Esophagus muscularis mucosa (tissue), 4 donors: ENCODE data around the gene NUDT3. TPM values are rescaled to one million over a fixed set of nuclear protein-coding genes. Genes with fewer than 3 reads are reported as not detected.
"Not testable (repeated sequence)": the region's sequence is repeated elsewhere in the genome, so short reads cannot be mapped to it uniquely, and the experiment has no call there.

Source experiments
- DNase-seq: peaks from one replicate; pipeline ENCODE4 v3.0.0-alpha.2; 2017; ENCODE audit errors: extremely low spot score
- H3K27ac ChIP-seq, 4 donors: fragments of 200-600 bp; sonication (generic); replicated peaks in 1 of 4; 1 replicate in 3 of 4; 2 replicates in 1 of 4; pipeline ENCODE4 v1.5.1; 2016 to 2019; ENCODE audit warnings: mild to moderate bottlenecking in 1 of 4
- H3K27me3 ChIP-seq, 4 donors: fragments of 200-600 bp; sonication (generic); one replicate each; pipeline versions ENCODE4 v1.5.1 to v1.6.0; 2016 to 2019
- H3K36me3 ChIP-seq, 4 donors: fragments of 200-600 bp; sonication (generic); one replicate each; pipeline ENCODE4 v1.5.1; 2016 to 2019
- H3K4me1 ChIP-seq, 4 donors: fragments of 200-600 bp; sonication (generic); one replicate each; pipeline ENCODE4 v1.5.1; 2016 to 2019
- H3K4me3 ChIP-seq, 4 donors: fragments of 200-600 bp; sonication (generic); 1 replicate in 2 of 4; 2 replicates in 2 of 4; pipeline ENCODE4 v1.5.1; 2016 to 2019; ENCODE audit warnings: mild to moderate bottlenecking in 4 of 4, moderate library complexity in 1 of 4
- H3K9me3 ChIP-seq, 4 donors: fragments of 200-600 bp; sonication (generic); 1 replicate in 3 of 4; 2 replicates in 1 of 4; pipeline ENCODE4 v1.5.1; 2016 to 2019
- EP300 ChIP-seq: sonication (generic); formaldehyde crosslinking; IDR thresholded peaks from one replicate; pipeline ENCODE4 v1.6.1; 2017; ENCODE audit warnings: antibody characterized with exemption
- POLR2A ChIP-seq: fragments of 450-650 bp; IDR thresholded peaks from one replicate; pipeline ENCODE4 v1.6.1; 2017; ENCODE audit warnings: antibody characterized with exemption, moderate library complexity, mild to moderate bottlenecking, low read depth
- POLR2AphosphoS5 ChIP-seq, 2 donors: sonication (generic); formaldehyde crosslinking; IDR thresholded peaks; one replicate each; pipeline ENCODE4 v1.6.1; 2017; ENCODE audit warnings: antibody characterized with exemption in 2 of 2
- WGBS: methylation state at CpG from one replicate; pipeline ENCODE4 v1.1.5; 2018; 5-methylcytosine and 5-hydroxymethylcytosine counted together
- intact Hi-C: fragments of 100-400 bp; cut with DNase I; formaldehyde crosslinking; loops from one replicate; pipeline ENCODE4 v1.15.1; 2023
- total RNA-seq, 4 donors: library from RNA; depleted of rRNA; stranded (reverse); fragments of >200 nt; gene quantifications; one replicate each; pipeline versions ENCODE4 v1.1.0 to v1.2.1, GENCODE V29; 2016
- TF ChIP-seq, protein P1 (sequence below), 3 experiments: fragments of 200-600 bp in 2 of 3; fragments of 450-650 bp in 1 of 3; sonication (generic) in 2 of 3; IDR thresholded peaks; one replicate each; pipeline ENCODE4 v1.5.1; 2017 to 2019; ENCODE audit warnings: antibody characterized with exemption in 3 of 3, mild to moderate bottlenecking in 2 of 3, moderate library complexity in 1 of 3

The NUDT3 gene
- total RNA-seq, 4 donors from 2014 or later, result 37.1 to 57.2 (median 47.4) TPM

DNA sequence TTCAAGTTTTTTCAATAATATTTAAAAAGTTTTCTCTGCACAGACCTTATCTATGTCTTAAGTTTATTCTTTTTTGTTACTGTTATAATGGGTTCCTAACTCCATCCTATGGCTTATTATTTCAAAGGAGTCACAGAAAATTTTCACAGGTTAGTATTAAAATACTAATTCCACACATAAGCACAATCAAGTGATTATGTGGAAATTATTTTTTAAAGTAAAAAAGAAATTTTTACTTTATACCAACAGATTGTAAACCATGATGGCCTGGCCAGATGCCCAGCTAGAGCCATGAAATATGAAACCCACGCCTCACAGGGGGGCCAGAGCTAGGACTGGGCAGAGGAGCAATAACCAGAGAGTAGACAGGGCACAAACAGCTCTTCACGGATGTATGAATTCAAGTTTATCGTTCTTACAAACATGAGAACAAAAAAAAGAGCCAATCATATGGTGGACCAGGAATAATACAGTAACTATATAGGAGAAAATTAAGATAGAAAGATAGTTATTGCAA lies 34.0 kb downstream of the NUDT3 start:
- no peaks in the 10 kb centered on the region for H3K36me3 ChIP-seq
- H3K27ac ChIP-seq, result no peak overlapping the region
- H3K9me3 ChIP-seq, result no peaks in the 10 kb centered on the region
- no peak for DNase-seq
- H3K4me3 ChIP-seq, result no peak overlapping the region
- peaks cover 17 to 43% (median 32%) of the 10 kb centered on the region in 4 donors for H3K4me1 ChIP-seq
- WGBS, result 32% methylated on average over 3 of the region's 3 CpGs
- TF ChIP-seq POLR2A, result no peak
- TF ChIP-seq EP300, result no peak
- no peak for TF ChIP-seq POLR2AphosphoS5 (IDR thresholded peaks at IDR 0.05)
- TF ChIP-seq, protein P1, sequence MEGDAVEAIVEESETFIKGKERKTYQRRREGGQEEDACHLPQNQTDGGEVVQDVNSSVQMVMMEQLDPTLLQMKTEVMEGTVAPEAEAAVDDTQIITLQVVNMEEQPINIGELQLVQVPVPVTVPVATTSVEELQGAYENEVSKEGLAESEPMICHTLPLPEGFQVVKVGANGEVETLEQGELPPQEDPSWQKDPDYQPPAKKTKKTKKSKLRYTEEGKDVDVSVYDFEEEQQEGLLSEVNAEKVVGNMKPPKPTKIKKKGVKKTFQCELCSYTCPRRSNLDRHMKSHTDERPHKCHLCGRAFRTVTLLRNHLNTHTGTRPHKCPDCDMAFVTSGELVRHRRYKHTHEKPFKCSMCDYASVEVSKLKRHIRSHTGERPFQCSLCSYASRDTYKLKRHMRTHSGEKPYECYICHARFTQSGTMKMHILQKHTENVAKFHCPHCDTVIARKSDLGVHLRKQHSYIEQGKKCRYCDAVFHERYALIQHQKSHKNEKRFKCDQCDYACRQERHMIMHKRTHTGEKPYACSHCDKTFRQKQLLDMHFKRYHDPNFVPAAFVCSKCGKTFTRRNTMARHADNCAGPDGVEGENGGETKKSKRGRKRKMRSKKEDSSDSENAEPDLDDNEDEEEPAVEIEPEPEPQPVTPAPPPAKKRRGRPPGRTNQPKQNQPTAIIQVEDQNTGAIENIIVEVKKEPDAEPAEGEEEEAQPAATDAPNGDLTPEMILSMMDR (IDR thresholded peaks at IDR 0.05), result no peak
- intact Hi-C loops, result no loop called here
- no peaks in the 10 kb centered on the region for H3K27me3 ChIP-seq

DNA sequence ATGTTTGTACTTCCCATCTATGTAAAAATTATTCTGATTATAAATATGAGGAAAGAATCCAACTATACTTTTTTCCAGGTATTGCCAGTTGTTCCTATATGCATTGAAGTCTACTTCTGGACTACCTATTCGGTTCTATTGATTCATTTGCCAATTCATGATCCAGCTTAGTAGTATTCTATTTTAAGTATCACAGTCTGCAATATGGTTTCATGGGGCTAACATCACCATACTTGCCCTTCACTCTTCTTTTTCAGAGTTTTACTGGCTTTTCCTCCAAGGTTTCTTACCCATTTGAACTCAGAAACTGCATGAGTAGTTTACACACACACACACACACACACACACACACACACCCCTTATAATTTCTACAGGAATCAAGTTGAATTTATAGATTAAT lies 34.5 kb downstream of the NUDT3 start:
- Histone ChIP-seq H3K4me3 (no peak overlapping the region), H3K4me1 (peaks cover 15 to 38% (median 28%) of the 10 kb centered on the region in 4 donors), H3K9me3 (no peaks in the 10 kb centered on the region), H3K36me3 (no peaks in the 10 kb centered on the region), H3K27ac (no peak overlapping the region), H3K27me3 (no peaks in the 10 kb centered on the region)
- WGBS, result 78% methylated on average over 1 of the region's 1 CpG
- intact Hi-C loops, result no loop called here
- TF ChIP-seq POLR2AphosphoS5 (IDR thresholded peaks at IDR 0.05), result no peak
- no peak for TF ChIP-seq POLR2A
- TF ChIP-seq, protein P1 (IDR thresholded peaks at IDR 0.05), result no peak
- TF ChIP-seq EP300, result no peak
- DNase-seq, result no peak

DNA sequence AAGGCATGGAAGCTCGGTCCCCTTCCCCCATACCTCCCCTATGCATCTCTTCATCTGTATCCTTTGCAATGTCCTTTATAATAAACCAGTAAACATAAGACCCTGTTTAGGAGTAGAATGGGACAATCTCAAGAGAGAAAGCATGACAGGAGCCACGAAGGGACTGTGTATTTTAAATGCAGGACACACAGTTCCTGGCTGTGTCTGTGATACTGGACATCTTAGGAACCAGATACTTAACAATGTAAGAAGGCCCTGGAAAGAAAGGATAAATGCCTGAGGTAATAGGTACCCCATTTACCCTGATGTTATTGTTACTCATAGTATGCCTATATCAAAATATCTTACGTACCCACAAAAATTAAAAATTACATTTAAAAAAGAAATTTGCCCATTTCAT lies 36.6 kb downstream of the NUDT3 start:
- TF ChIP-seq, protein P1 (IDR thresholded peaks at IDR 0.05), result no peak
- TF ChIP-seq EP300 (no peak), POLR2AphosphoS5 (IDR thresholded peaks at IDR 0.05) (no peak), POLR2A (no peak)
- Histone ChIP-seq H3K4me3 (no peak overlapping the region), H3K27me3 (no peaks in the 10 kb centered on the region), H3K9me3 (no peaks in the 10 kb centered on the region), H3K36me3 (no peaks in the 10 kb centered on the region), H3K27ac (no peak overlapping the region), H3K4me1 (peaks cover 11 to 41% (median 24%) of the 10 kb centered on the region in 4 donors)
- WGBS, result 91% methylated on average over 3 of the region's 3 CpGs
- intact Hi-C loops, result no loop called here
- DNase-seq, result no peak

DNA sequence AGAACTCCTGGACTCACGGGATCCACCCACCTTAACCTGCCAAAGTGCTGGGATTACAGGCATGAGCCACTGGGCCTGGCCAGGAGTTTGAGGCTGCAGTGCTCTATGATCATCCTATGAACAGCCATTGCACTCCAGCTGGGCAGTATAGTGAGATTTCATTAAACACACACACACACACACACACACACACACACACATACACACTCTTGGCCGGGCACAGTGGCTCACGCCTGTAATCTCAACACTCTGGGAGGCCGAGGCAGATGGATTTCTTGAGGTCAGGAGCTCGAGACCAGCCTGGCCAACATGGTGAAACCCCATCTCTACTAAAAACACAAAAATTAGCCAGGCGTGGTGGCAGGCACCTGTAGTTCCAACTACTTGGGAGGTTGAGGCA lies 38.2 kb downstream of the NUDT3 start:
- H3K27me3 ChIP-seq, H3K9me3 ChIP-seq, H3K27ac ChIP-seq, DNase-seq, H3K36me3 ChIP-seq, intact Hi-C loops, H3K4me3 ChIP-seq: not testable (repeated sequence)
- 93% methylated on average over 3 of the region's 6 CpGs for WGBS
- H3K4me1 ChIP-seq, result peaks cover 19 to 42% (median 22%) of the 10 kb centered on the region in 4 donors

DNA sequence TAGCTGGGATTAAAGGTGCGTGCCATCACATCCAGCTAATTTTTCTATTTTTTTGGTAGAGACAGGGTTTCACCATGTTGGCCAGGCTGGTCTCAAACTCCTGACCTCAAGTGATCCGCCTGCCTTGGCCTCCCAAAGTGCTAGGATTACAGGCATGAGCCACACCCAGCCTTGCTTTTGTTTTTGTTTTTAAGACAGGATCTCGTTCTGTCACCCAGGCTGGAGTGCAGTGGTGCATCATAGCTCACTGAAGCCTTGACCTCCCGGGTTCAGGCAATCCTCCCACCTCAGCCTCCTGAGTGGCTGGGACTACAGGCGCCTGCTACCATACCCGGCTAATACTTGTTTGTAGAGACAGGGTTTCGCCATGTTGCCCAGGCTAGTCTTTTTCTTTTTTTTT lies 38.9 kb downstream of the NUDT3 start:
- H3K4me3 ChIP-seq, H3K9me3 ChIP-seq, DNase-seq, intact Hi-C loops, H3K27me3 ChIP-seq, H3K36me3 ChIP-seq, H3K27ac ChIP-seq: not testable (repeated sequence)
- WGBS, result 98% methylated on average over 7 of the region's 7 CpGs
- H3K4me1 ChIP-seq, result peaks cover 16 to 35% (median 18%) of the 10 kb centered on the region in 4 donors

DNA sequence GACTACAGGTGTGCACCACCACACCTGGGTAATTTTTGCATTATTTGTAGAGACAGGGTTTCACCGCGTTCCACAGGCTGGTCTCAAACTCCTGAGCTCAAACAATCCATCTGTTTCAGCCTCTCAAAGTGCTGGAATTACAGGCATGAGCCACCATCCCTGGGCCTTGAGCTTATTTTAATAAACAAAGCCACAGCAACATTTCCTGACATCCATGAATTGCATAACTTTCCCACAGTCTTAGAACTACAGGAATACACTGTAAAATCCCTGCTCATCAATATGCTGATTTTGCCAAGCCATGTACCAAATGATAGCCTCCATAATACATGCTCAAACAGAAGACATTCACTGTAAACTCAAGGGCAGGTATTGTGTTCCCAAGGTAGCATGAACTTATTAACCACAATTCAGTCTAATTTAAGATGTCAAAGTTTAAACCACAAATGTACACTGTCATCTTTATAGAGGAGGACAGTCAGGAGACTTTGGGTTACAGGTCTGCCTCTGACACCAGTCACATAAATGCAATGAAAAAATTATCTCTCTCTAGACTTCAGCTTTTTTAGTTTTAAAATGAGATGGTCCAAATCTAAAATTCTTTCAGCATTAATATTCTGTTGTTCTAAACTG lies 40.0 kb downstream of the NUDT3 start:
- H3K27ac ChIP-seq, result no peak overlapping the region
- peaks cover 13 to 31% (median 15%) of the 10 kb centered on the region in 4 donors for H3K4me1 ChIP-seq
- intact Hi-C loops, result no loop called here

More for the DNA sequence above, 40.0 kb downstream of the NUDT3 start:
- no peak overlapping the region for H3K4me3 ChIP-seq
- H3K36me3 ChIP-seq, result no peaks in the 10 kb centered on the region
- no peaks in the 10 kb centered on the region for H3K27me3 ChIP-seq
- no peak for TF ChIP-seq POLR2A
- 96% methylated on average over 2 of the region's 2 CpGs for WGBS
- no peaks in the 10 kb centered on the region for H3K9me3 ChIP-seq
- no peak for DNase-seq
